Measurements from ENCODE around the gene ADGRD1.

The ADGRD1 gene

GRCh38 chr12:131187602-131188001 lies 233.9 kb downstream of the ADGRD1 start:
- in situ Hi-C loops (cut with MboI; ENCODE audit: low pct_unique_long_range_greater_than_20kb, low sequenced_read_pairs, unreplicated experiment), result no loop called here
- TF ChIP-seq, protein P1, sequence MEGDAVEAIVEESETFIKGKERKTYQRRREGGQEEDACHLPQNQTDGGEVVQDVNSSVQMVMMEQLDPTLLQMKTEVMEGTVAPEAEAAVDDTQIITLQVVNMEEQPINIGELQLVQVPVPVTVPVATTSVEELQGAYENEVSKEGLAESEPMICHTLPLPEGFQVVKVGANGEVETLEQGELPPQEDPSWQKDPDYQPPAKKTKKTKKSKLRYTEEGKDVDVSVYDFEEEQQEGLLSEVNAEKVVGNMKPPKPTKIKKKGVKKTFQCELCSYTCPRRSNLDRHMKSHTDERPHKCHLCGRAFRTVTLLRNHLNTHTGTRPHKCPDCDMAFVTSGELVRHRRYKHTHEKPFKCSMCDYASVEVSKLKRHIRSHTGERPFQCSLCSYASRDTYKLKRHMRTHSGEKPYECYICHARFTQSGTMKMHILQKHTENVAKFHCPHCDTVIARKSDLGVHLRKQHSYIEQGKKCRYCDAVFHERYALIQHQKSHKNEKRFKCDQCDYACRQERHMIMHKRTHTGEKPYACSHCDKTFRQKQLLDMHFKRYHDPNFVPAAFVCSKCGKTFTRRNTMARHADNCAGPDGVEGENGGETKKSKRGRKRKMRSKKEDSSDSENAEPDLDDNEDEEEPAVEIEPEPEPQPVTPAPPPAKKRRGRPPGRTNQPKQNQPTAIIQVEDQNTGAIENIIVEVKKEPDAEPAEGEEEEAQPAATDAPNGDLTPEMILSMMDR (IDR thresholded peaks at IDR 0.05; ENCODE audit: extremely low read depth, insufficient read depth, missing control alignments), result no peak
- no peak for DNase-seq (ENCODE audit: low spot score)

- DNase-seq (ENCODE audit: low spot score), result no peak
- in situ Hi-C loops (cut with MboI; ENCODE audit: low pct_unique_long_range_greater_than_20kb, low sequenced_read_pairs, unreplicated experiment), result no loop called here
- TF ChIP-seq, protein P1 (IDR thresholded peaks at IDR 0.05; ENCODE audit: extremely low read depth, insufficient read depth, missing control alignments), result no peak
Measured at GRCh38 chr12:131188131-131189050, 234.7 kb downstream of the ADGRD1 start.

DNA sequence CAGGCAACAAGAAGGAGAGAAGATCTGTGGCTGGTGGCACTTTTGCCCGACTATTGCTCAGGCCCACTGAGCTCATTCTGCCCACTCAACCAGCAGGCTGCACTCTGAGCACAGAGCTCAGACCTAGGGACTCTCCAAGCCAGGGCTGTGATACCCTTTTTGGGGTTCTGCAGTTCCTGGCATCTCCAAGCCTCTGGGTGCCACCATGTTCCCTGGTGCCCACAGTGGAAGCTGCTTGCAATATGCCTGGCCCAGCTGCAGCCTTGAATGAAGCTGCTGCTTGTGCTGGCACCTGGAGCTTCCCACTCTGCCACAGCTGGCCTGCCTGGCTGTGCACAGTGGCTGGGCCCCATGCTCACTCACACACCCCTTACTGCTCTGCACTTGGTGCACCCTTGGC lies 236.1 kb downstream of the ADGRD1 start:
- no peak for DNase-seq (ENCODE audit: low spot score)
- TF ChIP-seq, protein P1 (IDR thresholded peaks at IDR 0.05; ENCODE audit: extremely low read depth, insufficient read depth, missing control alignments), result no peak
- in situ Hi-C loops (cut with MboI; ENCODE audit: low pct_unique_long_range_greater_than_20kb, low sequenced_read_pairs, unreplicated experiment), result no loop called here

- in situ Hi-C loops (cut with MboI; ENCODE audit: low pct_unique_long_range_greater_than_20kb, low sequenced_read_pairs, unreplicated experiment), result no loop called here
- DNase-seq (ENCODE audit: low spot score), result no peak
- TF ChIP-seq, protein P1 (IDR thresholded peaks at IDR 0.05; ENCODE audit: extremely low read depth, insufficient read depth, missing control alignments), result no peak
Measured at GRCh38 chr12:131190965-131191364, 237.3 kb downstream of the ADGRD1 start.

All from GM13977 (cell line).